ENCODE measurements around the gene CLEC2D. TPM values are rescaled to one million over a fixed set of nuclear protein-coding genes. Genes with fewer than 3 reads are reported as not detected.

CLEC2D gene
- total and polyA plus RNA-seq, 9 donors, result 2.4 to 16.1 (median 10.8) TPM

DNA sequence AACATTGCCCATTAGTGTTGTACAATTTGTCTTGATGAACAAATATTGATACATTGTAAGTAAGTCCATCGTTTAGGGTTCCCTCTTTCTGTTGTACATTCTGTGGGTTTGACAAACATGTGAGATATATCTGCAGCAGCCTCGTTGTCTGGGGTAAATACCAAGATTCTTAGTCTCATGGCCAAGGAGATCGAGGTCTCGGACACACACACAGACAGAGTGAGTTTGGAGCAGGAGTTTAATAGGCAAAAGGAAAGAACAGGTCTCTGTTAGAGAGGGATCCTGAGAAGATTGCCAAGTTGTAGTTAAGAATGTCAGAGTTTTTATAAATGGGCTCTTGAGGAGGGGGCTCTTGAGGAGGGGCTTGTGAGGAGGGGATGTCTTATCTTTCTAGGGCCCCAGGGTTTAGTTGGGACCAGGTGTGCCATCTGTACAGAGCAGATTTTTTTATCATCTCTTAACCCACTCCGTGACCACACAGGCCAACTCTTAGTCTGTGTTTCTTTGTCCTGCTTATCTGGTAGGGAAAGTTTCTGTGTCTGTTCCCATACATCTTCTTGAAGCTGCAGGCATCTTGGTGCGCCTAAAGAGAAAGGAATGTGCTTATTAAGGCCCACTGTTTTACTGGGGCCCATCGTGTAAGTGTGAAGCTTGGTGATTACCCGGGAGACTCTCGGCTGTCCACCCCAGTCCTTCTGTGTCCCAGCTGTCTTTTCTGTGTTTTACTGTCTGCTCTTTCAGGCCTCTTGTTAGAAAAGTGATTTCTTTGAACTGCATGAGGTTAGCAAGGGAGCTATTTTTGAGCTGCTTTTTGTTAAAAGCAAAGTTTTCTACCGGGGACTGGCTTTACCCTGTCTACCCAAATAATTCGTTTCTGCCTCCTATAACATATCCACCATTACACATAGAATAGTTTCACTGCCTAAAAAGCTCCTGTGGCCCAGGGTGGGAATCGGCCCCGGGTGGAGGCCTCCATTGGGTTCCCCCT, 22.4 kb upstream of the CLEC2D start:
- WGBS, 3 donors, result 31 to 34% (median 32%) methylated on average over 13 of the region's 13 CpGs

GRCh38 chr12:9647825-9648700, 21.4 kb upstream of the CLEC2D start:
- no peak for TF ChIP-seq CTCF (IDR thresholded peaks at IDR 0.05)
- peak; percentile 16 for TF ChIP-seq POLR2A (IDR thresholded peaks at IDR 0.05)
- no peak for TF ChIP-seq EP300 (IDR thresholded peaks at IDR 0.05)
- H3K9me3 ChIP-seq, result no peaks in the 10 kb centered on the region
- whole genome bisulfite sequencing, 3 donors, result 0 to 1% (median 0%) methylated on average over 53 to 55 of the region's 55 CpGs
- peaks cover 3% of the 10 kb centered on the region for H3K4me1 ChIP-seq (ENCODE audit: insufficient read depth)
- peak; percentile 77 to 89 (median 82) for DNase-seq
- H3K27ac ChIP-seq, result peak overlapping the region; percentile 79 to 81
- intact Hi-C loops (cut with DNase I), result loop anchor here in 1 of 4 donors (5.0 kb wide), 1 partner anchor 1839 kb away; no protein-coding TSS in a partner anchor
- H3K36me3 ChIP-seq, result no peaks in the 10 kb centered on the region
- H3K27me3 ChIP-seq, result no peaks in the 10 kb centered on the region
- H3K4me3 ChIP-seq, result peak overlapping the region; percentile 68

More for the DNA sequence above, 22.4 kb upstream of the CLEC2D start:
- DNase-seq, result no peak
- Histone ChIP-seq H3K27me3 (no peaks in the 10 kb centered on the region), H3K36me3 (no peaks in the 10 kb centered on the region), H3K4me3 (peak overlapping the region; percentile 68), H3K4me1 (ENCODE audit: insufficient read depth) (peaks cover 3% of the 10 kb centered on the region), H3K27ac (peak overlapping the region; percentile 79 to 81), H3K9me3 (no peaks in the 10 kb centered on the region)
- intact Hi-C loops (cut with DNase I), result loop anchor here in 1 of 4 donors (5.0 kb wide), 1 partner anchor 1840 kb away; no protein-coding TSS in a partner anchor
- TF ChIP-seq POLR2A (IDR thresholded peaks at IDR 0.05) (no peak), CTCF (IDR thresholded peaks at IDR 0.05) (no peak), EP300 (IDR thresholded peaks at IDR 0.05) (no peak)

GRCh38 chr12:9648701-9649531, 20.6 kb upstream of the CLEC2D start:
- intact Hi-C loops (cut with DNase I), result loop anchor here in 1 of 4 donors (5.0 kb wide), 1 partner anchor 1838 kb away; no protein-coding TSS in a partner anchor
- Histone ChIP-seq H3K27me3 (no peaks in the 10 kb centered on the region), H3K9me3 (no peaks in the 10 kb centered on the region), H3K36me3 (no peaks in the 10 kb centered on the region), H3K27ac (peak overlapping the region; percentile 79 to 81), H3K4me1 (ENCODE audit: insufficient read depth) (peaks cover 3% of the 10 kb centered on the region), H3K4me3 (peak overlapping the region; percentile 68)
- no peak for DNase-seq
- TF ChIP-seq EP300 (IDR thresholded peaks at IDR 0.05) (no peak), CTCF (IDR thresholded peaks at IDR 0.05) (no peak), POLR2A (IDR thresholded peaks at IDR 0.05) (no peak)
- WGBS, 3 donors, result 5 to 6% (median 5%) methylated on average over 13 of the region's 13 CpGs

Data from ovary (tissue), 9 donors.